Thoracic aorta (tissue), 2 donors: ENCODE data around the gene TOMM20. TPM values are rescaled to one million over a fixed set of nuclear protein-coding genes. Genes with fewer than 3 reads are reported as not detected.

ENCODE experiments used
- ATAC-seq: fragments of 150-250 bp; one replicate; pipeline ENCODE4 v1.8.0; 2017; ENCODE audit warnings: low read depth; ENCODE audit not compliant: insufficient number of reproducible peaks, low FRiP score
- DNase-seq: peaks from one replicate; pipeline ENCODE4 v3.0.0-alpha.2; 2020; ENCODE audit warnings: low spot score
- H3K27ac ChIP-seq, 2 donors: fragments of 200-600 bp; sonication (generic); 1 replicate in 1 of 2; 2 replicates in 1 of 2; pipeline ENCODE4 v1.5.1; 2016; ENCODE audit warnings: mild to moderate bottlenecking in 2 of 2, moderate library complexity in 2 of 2
- H3K27me3 ChIP-seq: fragments of 200-600 bp; sonication (generic); replicated peaks from 2 replicates; pipeline ENCODE4 v1.6.0; 2016; ENCODE audit warnings: mild to moderate bottlenecking; ENCODE audit not compliant: insufficient read depth
- H3K36me3 ChIP-seq: fragments of 200-600 bp; sonication (generic); one replicate; pipeline ENCODE4 v1.5.1; 2016
- H3K4me1 ChIP-seq, 2 donors: fragments of 200-600 bp; sonication (generic); 1 replicate in 1 of 2; 2 replicates in 1 of 2; pipeline versions ENCODE4 v1.5.1 to v1.6.0; 2016; ENCODE audit warnings: low read depth in 2 of 2, mild to moderate bottlenecking in 1 of 2; ENCODE audit not compliant: control insufficient read depth in 1 of 2
- H3K4me3 ChIP-seq: fragments of 200-600 bp; sonication (generic); 2 replicates; pipeline ENCODE4 v1.5.1; 2016; ENCODE audit warnings: mild to moderate bottlenecking
- H3K9me3 ChIP-seq: fragments of 200-600 bp; sonication (generic); 2 replicates; pipeline ENCODE4 v1.5.1; 2016
- total RNA-seq, 2 donors: library from RNA; depleted of rRNA; stranded (reverse); fragments of >200 nt; gene quantifications; one replicate each; pipeline versions ENCODE4 v1.1.0 to v1.2.3, GENCODE V29; 2016
- TF ChIP-seq, protein P1 (sequence below): fragments of 200-600 bp; sonication (generic); IDR thresholded peaks from one replicate; pipeline ENCODE4 v1.5.1; 2019; ENCODE audit warnings: antibody characterized with exemption

TOMM20 gene
- total RNA-seq, 2 donors from 2014 or later = 59.0 to 101 TPM

DNA sequence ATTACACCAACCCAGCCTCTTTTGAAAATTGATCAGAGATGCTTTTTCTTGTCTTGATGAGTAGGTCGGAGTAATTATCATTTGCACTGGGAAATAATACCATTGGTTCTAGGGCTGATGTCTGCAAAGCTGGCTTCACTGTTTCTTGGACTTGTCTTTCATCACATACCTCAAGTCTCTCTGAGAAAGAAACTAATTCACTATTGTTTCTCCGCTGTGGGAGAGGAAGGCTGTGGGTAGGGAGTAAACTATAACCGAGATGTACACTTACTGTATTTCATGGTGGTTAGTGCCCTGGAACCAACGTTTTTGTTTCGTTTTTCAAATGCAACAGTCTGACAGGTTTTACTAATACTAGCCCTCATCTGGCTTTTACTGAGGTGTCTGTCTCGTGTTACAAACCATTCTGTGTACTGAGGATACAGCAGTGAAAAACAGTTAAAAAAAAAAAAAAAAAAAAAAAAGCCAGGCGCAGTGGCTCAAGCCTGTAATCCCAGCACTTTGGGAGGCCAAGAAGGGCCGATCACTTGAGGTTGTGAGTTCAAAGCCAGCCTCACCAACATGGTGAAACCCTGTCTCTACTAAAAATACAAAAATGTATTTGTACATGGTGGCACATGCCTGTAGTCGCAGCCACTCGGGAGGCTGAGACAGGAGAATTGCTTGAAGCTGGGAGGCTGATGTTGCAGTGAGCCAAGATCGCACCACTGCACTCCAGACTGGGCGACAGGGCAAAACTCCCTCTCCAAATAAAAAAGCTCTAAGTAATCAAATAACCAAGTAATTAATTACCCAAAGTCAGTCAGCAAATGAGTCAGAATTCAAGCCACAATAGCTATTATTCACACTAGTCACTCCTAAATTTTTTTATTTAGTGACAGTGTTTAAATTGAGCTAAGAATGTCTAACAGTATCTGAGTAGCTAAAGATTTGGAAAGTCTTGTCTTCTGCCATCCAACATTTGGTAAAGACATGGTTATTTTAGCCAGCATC is 23.3 kb downstream of the TOMM20 start:
- ATAC-seq (no peak), DNase-seq (no peak)
- H3K4me1 ChIP-seq = peaks cover 0 to 4% of the 10 kb centered on the region in 2 donors
- no peaks in the 10 kb centered on the region for H3K9me3 ChIP-seq
- TF ChIP-seq, protein P1, sequence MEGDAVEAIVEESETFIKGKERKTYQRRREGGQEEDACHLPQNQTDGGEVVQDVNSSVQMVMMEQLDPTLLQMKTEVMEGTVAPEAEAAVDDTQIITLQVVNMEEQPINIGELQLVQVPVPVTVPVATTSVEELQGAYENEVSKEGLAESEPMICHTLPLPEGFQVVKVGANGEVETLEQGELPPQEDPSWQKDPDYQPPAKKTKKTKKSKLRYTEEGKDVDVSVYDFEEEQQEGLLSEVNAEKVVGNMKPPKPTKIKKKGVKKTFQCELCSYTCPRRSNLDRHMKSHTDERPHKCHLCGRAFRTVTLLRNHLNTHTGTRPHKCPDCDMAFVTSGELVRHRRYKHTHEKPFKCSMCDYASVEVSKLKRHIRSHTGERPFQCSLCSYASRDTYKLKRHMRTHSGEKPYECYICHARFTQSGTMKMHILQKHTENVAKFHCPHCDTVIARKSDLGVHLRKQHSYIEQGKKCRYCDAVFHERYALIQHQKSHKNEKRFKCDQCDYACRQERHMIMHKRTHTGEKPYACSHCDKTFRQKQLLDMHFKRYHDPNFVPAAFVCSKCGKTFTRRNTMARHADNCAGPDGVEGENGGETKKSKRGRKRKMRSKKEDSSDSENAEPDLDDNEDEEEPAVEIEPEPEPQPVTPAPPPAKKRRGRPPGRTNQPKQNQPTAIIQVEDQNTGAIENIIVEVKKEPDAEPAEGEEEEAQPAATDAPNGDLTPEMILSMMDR = no peak
- peaks cover 14% of the 10 kb centered on the region for H3K36me3 ChIP-seq
- no peak overlapping the region for H3K4me3 ChIP-seq
- H3K27ac ChIP-seq = no peak overlapping the region
- H3K27me3 ChIP-seq = no peaks in the 10 kb centered on the region

DNA sequence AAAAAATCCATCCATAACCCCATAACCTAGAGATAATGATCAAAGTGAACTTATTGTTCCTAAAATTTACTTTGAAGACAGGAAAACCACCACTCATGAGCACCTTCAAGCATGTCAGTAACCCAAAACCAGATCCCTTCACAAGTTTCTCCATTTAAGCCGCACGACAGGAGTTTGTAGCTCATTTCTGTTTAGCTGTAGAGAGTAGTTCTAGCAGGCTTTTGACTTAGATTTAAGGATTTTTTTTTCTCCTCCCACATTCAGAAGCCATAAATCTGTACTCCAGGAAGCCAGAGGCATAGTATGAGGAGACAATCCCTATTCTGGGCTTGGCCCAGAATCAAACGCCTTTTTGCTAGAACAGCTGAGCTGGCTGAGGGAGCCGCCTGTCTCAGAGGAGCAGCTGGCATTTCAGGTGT is 25.6 kb downstream of the TOMM20 start:
- Histone ChIP-seq H3K9me3 (no peaks in the 10 kb centered on the region), H3K27me3 (no peaks in the 10 kb centered on the region), H3K4me3 (no peak overlapping the region), H3K36me3 (no peaks in the 10 kb centered on the region), H3K4me1 (peaks cover 0 to 4% of the 10 kb centered on the region in 2 donors), H3K27ac (no peak overlapping the region)
- ATAC-seq = no peak
- TF ChIP-seq, protein P1 = no peak
- DNase-seq = no peak

DNA sequence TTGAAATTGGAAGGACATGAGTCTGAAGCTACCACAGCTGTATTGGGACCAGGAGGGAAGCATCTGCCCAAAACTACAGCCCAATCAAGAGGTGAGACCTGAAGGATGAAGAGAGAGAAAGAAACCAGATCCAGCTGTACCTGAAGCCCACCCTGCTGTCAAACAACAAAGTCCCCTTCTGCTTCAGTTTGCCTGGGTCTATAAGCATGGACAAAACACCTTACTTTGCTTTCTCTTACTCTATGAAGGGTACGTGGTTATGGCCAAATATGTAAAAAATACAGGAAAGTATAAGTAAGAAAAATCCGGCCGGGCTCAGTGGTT is 26.4 kb downstream of the TOMM20 start:
- no peaks in the 10 kb centered on the region for H3K27me3 ChIP-seq
- no peaks in the 10 kb centered on the region for H3K36me3 ChIP-seq
- H3K27ac ChIP-seq = no peak overlapping the region
- no peak for DNase-seq
- no peak for ATAC-seq
- H3K4me1 ChIP-seq = peaks cover 0 to 4% of the 10 kb centered on the region in 2 donors
- TF ChIP-seq, protein P1 = no peak
- no peak overlapping the region for H3K4me3 ChIP-seq
- no peaks in the 10 kb centered on the region for H3K9me3 ChIP-seq

DNA sequence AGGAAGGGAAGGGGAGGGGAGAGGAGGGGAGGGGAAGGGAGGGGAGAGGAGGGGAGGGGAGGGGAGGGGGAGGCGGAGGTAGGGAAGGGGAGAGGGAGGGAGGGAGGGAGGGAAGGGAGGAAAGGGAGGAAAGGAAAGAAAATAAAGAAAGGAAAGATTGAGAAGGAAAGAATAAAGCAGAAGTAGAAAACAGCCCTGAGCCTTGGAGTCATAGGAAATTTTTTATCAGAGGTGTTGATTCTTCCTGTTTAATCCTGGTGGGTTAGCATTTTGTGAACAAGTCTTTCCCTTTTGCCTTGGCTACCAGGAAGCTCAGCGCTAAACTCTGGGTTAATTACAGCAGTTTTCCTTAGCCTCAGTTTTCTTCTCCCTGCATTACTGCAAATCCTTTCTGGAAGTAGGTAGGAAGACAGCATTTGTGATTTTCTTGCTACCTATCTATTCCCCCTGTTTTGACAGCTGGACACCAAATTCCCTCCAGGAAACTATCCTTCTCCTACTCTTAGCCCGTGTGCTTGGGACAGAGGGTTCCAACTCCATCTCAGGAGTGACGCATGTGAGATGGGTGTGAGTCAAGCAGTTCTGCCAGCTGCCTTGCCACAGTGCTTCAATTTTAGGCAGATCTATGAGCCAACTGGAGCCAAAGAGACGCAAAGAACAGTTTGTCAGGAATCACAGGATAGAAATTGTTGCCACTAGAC is 26.9 kb downstream of the TOMM20 start:
- no peaks in the 10 kb centered on the region for H3K36me3 ChIP-seq
- TF ChIP-seq, protein P1 = no peak
- H3K9me3 ChIP-seq = no peaks in the 10 kb centered on the region
- ATAC-seq (no peak), DNase-seq (no peak)
- no peak overlapping the region for H3K27ac ChIP-seq
- H3K4me3 ChIP-seq = no peak overlapping the region
- no peaks in the 10 kb centered on the region for H3K27me3 ChIP-seq
- H3K4me1 ChIP-seq = peaks cover 0 to 4% of the 10 kb centered on the region in 2 donors

DNA sequence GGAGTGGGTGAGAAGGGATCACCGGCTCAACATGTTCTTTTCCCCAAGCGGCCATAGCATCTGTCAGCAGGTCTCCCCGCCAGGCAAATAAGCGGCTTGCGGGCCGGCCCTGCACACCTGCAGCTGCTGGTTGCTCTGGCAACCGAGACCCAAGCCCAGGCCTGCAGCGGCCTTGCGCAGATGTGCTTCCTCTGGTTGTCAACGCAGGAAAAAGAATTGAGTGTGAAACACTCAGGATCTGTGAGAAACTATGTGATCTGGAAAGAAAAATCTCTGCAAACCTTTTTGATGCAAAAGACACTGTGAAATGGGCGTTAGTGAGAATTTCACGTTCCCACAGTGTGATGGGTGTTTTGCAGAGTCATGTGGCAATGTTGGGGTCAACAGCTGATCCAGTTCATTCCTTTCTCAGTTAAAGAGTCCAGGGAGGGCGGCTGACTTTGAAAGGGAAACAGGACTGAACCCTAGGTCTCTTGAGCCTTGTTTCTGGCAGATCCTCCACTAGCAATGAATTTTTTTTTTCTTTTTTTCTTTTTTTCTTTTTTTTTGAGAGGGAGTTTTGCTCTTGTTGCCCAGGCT is 28.4 kb downstream of the TOMM20 start:
- TF ChIP-seq, protein P1 = no peak
- Histone ChIP-seq H3K9me3 (no peaks in the 10 kb centered on the region), H3K27ac (no peak overlapping the region), H3K4me3 (no peak overlapping the region), H3K36me3 (no peaks in the 10 kb centered on the region), H3K4me1 (peaks cover 0 to 4% of the 10 kb centered on the region in 2 donors), H3K27me3 (no peaks in the 10 kb centered on the region)
- DNase-seq = no peak
- ATAC-seq = no peak
